Right lobe of liver (tissue), 6 donors: ENCODE data around the gene SPTBN4. TPM values are rescaled to one million over a fixed set of nuclear protein-coding genes. Genes with fewer than 3 reads are reported as not detected.

Source experiments
- ATAC-seq, 4 donors: fragments of 200-7000 bp; cut with Tn5 transposase; one replicate each; pipeline ENCODE4 v1.9.1; 2020; ENCODE audit warnings: mild to moderate bottlenecking in 4 of 4, moderate library complexity in 4 of 4
- DNase-seq, 3 donors: peaks; one replicate each; pipeline ENCODE4 v3.0.0-alpha.2; 2020
- H3K27ac ChIP-seq, 3 donors: fragments of 200-600 bp; one replicate each; pipeline ENCODE4 v1.8.0; 2022
- H3K27me3 ChIP-seq, 2 donors: fragments of 200-600 bp; one replicate each; pipeline ENCODE4 v1.8.0; 2022
- H3K36me3 ChIP-seq, 4 donors: fragments of 200-600 bp; sonication (generic) in 1 of 4; one replicate each; pipeline versions ENCODE4 v1.5.1 to v1.8.0; 2017 to 2022; ENCODE audit warnings: control low read depth in 1 of 4
- H3K4me1 ChIP-seq, 4 donors: fragments of 200-600 bp; sonication (generic) in 1 of 4; one replicate each; pipeline versions ENCODE4 v1.5.1 to v1.8.0; 2017 to 2022; ENCODE audit warnings: control low read depth in 1 of 4
- H3K4me3 ChIP-seq, 3 donors: fragments of 200-600 bp; one replicate each; pipeline ENCODE4 v1.8.0; 2022
- H3K9me3 ChIP-seq, 4 donors: fragments of 200-600 bp; sonication (generic) in 1 of 4; one replicate each; pipeline versions ENCODE4 v1.5.1 to v1.8.0; 2017 to 2022; ENCODE audit warnings: control low read depth in 1 of 4
- POLR2A ChIP-seq: fragments of 450-650 bp; IDR thresholded peaks from one replicate; pipeline ENCODE4 v1.6.1; 2017; ENCODE audit warnings: antibody characterized with exemption, mild to moderate bottlenecking
- WGBS: methylation state at CpG from one replicate; pipeline ENCODE4 v1.1.6; 2018; ENCODE audit warnings: low coverage, low lambda C conversion rate; ENCODE audit not compliant: insufficient coverage; ENCODE audit errors: missing lambda C conversion rate; 5-methylcytosine and 5-hydroxymethylcytosine counted together
- intact Hi-C, 2 donors: fragments of 100-400 bp; cut with DNase I; formaldehyde crosslinking; loops; one replicate each; pipeline versions ENCODE4 v1.11.2 to v1.14.1; 2022
- total RNA-seq, 6 experiments: library from RNA; depleted of rRNA in 2 of 6; stranded (reverse); fragments of >200 nt in 2 of 6; fragmentation: NEBNext Ultra II Directional in 3 of 6; extraction: Animal tissue kit (Norgen Biotek cat#: 25700) in 3 of 6; gene quantifications; one replicate each; pipeline versions ENCODE4 v1.1.0 to v1.2.4, GENCODE V29; 2016 to 2023
- TF ChIP-seq, protein P1 (sequence below), 4 donors: fragments of 200-600 bp in 3 of 4; fragments of 450-650 bp in 1 of 4; IDR thresholded peaks; one replicate each; pipeline versions ENCODE4 v1.5.1 to v1.8.0; 2016 to 2022; ENCODE audit warnings: antibody characterized with exemption in 4 of 4, mild to moderate bottlenecking in 2 of 4
- donor health status: DM: no; HTN: yes; CAD: no.
- donor health status: DM: no; HTN: no; CAD: no.
- donor health status: DM: no; HTN: no; CAD: no.
- donor health status: DM: no; HTN: yes; CAD: no.
- donor health status: DM: no; HTN: yes; CAD: no.

Gene SPTBN4
- total RNA-seq, 6 experiments from 2014 or later, result 0.44 to 1.6 (median 0.65) TPM

GRCh38 chr19:40512110-40512472, 45.3 kb downstream of the SPTBN4 start:
- no peak overlapping the region for H3K27ac ChIP-seq
- intact Hi-C loops, result no loop called here
- peak in 1 of 4 donors; percentile 11 for ATAC-seq

DNA sequence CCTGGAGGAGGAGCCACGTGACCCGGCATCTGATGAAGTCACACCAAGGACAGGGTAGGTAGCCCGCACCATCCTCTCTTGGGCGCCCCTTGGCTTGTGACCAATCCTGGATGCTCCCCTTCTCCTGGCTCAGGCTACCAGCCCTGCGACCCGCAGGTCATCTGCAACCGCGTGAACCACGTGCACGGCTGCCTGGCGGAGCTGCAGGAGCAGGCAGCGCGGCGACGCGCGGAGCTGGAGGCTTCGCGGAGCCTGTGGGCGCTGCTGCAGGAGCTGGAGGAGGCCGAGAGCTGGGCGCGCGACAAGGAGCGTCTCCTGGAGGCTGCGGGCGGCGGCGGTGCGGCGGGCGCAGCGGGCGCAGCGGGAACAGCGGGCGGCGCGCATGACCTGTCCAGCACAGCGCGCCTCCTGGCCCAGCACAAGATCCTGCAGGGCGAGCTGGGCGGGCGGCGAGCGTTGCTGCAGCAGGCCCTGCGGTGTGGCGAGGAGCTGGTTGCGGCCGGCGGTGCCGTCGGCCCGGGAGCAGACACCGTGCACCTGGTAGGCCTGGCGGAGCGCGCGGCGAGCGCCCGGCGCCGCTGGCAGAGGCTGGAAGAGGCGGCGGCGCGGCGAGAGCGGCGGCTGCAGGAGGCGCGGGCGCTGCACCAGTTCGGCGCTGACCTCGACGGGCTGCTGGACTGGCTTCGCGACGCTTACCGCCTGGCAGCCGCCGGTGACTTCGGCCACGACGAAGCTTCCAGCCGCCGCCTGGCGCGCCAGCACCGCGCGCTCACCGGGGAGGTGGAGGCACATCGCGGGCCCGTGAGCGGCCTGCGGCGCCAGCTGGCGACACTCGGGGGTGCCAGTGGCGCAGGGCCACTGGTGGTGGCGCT, 45.9 kb downstream of the SPTBN4 start:
- no peak for DNase-seq
- no peak for TF ChIP-seq POLR2A
- TF ChIP-seq, protein P1, sequence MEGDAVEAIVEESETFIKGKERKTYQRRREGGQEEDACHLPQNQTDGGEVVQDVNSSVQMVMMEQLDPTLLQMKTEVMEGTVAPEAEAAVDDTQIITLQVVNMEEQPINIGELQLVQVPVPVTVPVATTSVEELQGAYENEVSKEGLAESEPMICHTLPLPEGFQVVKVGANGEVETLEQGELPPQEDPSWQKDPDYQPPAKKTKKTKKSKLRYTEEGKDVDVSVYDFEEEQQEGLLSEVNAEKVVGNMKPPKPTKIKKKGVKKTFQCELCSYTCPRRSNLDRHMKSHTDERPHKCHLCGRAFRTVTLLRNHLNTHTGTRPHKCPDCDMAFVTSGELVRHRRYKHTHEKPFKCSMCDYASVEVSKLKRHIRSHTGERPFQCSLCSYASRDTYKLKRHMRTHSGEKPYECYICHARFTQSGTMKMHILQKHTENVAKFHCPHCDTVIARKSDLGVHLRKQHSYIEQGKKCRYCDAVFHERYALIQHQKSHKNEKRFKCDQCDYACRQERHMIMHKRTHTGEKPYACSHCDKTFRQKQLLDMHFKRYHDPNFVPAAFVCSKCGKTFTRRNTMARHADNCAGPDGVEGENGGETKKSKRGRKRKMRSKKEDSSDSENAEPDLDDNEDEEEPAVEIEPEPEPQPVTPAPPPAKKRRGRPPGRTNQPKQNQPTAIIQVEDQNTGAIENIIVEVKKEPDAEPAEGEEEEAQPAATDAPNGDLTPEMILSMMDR (IDR thresholded peaks at IDR 0.05), result no peak
- H3K4me1 ChIP-seq, result peaks cover 0 to 6% (median 0%) of the 10 kb centered on the region in 4 donors
- 8% methylated on average over 26 of the region's 105 CpGs for WGBS
- peaks cover 0 to 5% of the 10 kb centered on the region in 2 donors for H3K27me3 ChIP-seq
- no peaks in the 10 kb centered on the region for H3K36me3 ChIP-seq
- H3K9me3 ChIP-seq, result no peaks in the 10 kb centered on the region
- intact Hi-C loops, result no loop called here
- no peak overlapping the region for H3K4me3 ChIP-seq
- no peak overlapping the region for H3K27ac ChIP-seq
- ATAC-seq, result peak in 2 of 4 donors; percentile 24 to 35

More at GRCh38 chr19:40512110-40512472, 45.3 kb downstream of the SPTBN4 start:
- Histone ChIP-seq H3K4me3 (no peak overlapping the region), H3K36me3 (no peaks in the 10 kb centered on the region), H3K27me3 (peaks cover 0 to 5% of the 10 kb centered on the region in 2 donors), H3K4me1 (peaks cover 0 to 6% (median 0%) of the 10 kb centered on the region in 4 donors), H3K9me3 (no peaks in the 10 kb centered on the region)
- no peak for DNase-seq
- TF ChIP-seq, protein P1 (IDR thresholded peaks at IDR 0.05), result no peak
- no peak for TF ChIP-seq POLR2A
- WGBS, result 0% methylated on average over 1 of the region's 1 CpG

GRCh38 chr19:40513345-40513678, 46.5 kb downstream of the SPTBN4 start:
- H3K4me1 ChIP-seq, result peaks cover 0 to 6% (median 0%) of the 10 kb centered on the region in 4 donors
- peaks cover 0 to 5% of the 10 kb centered on the region in 2 donors for H3K27me3 ChIP-seq
- intact Hi-C loops, result no loop called here
- TF ChIP-seq, protein P1 (IDR thresholded peaks at IDR 0.05), result no peak
- H3K4me3 ChIP-seq, result no peak overlapping the region
- WGBS, result 0% methylated on average over 2 of the region's 27 CpGs
- H3K27ac ChIP-seq, result no peak overlapping the region
- no peaks in the 10 kb centered on the region for H3K9me3 ChIP-seq
- ATAC-seq, result no peak
- no peak for DNase-seq
- H3K36me3 ChIP-seq, result no peaks in the 10 kb centered on the region

DNA sequence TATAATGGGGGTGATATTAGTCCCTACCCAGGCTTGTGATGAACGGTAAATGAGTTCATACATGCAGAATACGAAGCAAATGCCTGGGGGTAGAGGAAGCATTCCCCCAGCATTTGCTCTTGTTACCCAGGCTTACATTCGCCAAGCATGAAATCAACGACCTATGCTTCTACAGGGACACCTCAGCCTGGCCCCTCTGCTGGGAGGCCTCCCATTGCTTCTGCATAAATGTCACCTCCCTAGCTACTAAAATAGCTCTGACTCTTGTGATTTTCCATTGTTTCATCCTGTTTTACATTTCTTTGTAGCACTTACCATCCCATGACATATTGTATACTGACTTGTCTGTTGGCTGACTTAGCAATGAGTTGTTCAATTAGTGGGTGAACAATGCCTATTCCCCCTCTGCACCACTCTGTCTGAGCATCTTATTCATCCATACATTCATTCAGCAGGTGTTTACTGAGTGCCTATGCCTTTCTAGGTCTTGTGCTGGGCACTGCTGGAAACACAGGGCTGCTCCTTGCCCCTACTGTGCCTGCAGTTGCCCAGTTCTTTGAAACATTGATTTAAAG, 47.0 kb downstream of the SPTBN4 start:
- WGBS, result 57% methylated on average over 3 of the region's 4 CpGs
- Histone ChIP-seq H3K4me3 (no peak overlapping the region), H3K4me1 (peaks cover 0 to 6% (median 0%) of the 10 kb centered on the region in 4 donors), H3K36me3 (no peaks in the 10 kb centered on the region), H3K27ac (no peak overlapping the region), H3K27me3 (peaks cover 0 to 5% of the 10 kb centered on the region in 2 donors), H3K9me3 (no peaks in the 10 kb centered on the region)
- no peak for TF ChIP-seq POLR2A
- ATAC-seq (no peak), DNase-seq (no peak)
- intact Hi-C loops, result no loop called here

GRCh38 chr19:40517248-40517647, 50.4 kb downstream of the SPTBN4 start:
- ATAC-seq (no peak), DNase-seq (no peak)
- H3K4me3 ChIP-seq, result no peak overlapping the region
- peaks cover 0 to 6% (median 0%) of the 10 kb centered on the region in 4 donors for H3K4me1 ChIP-seq
- H3K27me3 ChIP-seq, result peaks cover 0 to 5% of the 10 kb centered on the region in 2 donors
- 83% methylated on average over 4 of the region's 9 CpGs for WGBS
- H3K27ac ChIP-seq, result no peak overlapping the region
- H3K36me3 ChIP-seq, result no peaks in the 10 kb centered on the region
- TF ChIP-seq POLR2A, result no peak
- TF ChIP-seq, protein P1 (IDR thresholded peaks at IDR 0.05), result no peak
- intact Hi-C loops, result no loop called here
- H3K9me3 ChIP-seq, result no peaks in the 10 kb centered on the region
